ENCODE measurements around the gene HSPB8.

HSPB8 gene

DNA sequence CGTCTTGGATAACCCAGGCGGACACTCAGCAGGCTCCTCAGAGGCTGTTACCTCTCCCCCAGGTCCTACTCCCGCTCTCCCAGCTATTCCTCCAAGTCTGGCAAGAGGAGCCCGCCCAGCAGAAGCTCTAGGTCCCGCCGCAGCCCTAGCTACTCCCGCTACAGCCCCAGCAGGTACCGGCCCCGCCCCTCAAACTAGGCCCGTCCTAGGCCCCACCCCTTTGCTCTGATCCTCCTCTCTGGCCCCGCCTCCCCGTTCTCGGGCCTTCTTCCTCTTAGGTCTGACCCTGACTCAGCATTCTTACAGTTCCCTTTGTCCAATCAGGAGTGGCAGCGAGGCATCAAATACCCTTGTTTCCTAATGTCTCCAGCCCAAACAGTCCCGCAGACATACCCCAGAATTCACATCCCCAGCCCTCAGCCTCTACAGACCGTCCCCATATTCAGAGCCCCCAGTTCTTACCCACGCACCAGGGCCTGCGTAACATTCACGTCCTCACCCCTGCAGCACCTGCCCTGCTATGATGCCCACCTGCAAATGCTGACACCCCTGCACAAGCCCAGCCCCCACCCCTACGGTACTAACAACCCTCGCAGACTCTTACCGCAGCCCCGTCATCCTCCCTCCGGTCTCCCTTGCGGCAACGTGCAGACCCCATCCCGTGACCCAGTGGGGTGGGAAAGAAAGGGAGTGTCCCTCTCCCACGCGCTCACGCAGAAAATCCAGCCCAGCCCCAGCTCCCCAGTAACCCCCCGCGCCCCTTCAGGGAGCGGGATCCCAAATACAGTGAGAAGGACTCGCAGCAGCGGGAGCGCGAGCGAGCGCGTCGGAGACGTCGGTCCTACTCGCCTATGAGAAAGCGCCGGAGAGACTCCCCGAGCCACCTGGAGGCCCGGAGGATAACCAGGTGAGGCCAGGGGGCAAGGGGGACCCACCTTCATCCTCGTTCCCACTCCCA is 25.0 kb upstream of the HSPB8 start:
- peak; percentile 36 for DNase-seq
- in situ Hi-C loops (cut with HindIII; ENCODE audit: low pct_ligation_motif_present, low sequenced_read_pairs): no loop called here
- Histone ChIP-seq H3K27me3 (replicated peaks) (no peaks in the 10 kb centered on the region), H3K36me3 (replicated peaks) (no peaks in the 10 kb centered on the region), H3K27ac (no peak overlapping the region), H3K4me3 (ENCODE audit: low read depth, low read length) (peak overlapping the region; percentile 17)
- TF ChIP-seq, protein P1, sequence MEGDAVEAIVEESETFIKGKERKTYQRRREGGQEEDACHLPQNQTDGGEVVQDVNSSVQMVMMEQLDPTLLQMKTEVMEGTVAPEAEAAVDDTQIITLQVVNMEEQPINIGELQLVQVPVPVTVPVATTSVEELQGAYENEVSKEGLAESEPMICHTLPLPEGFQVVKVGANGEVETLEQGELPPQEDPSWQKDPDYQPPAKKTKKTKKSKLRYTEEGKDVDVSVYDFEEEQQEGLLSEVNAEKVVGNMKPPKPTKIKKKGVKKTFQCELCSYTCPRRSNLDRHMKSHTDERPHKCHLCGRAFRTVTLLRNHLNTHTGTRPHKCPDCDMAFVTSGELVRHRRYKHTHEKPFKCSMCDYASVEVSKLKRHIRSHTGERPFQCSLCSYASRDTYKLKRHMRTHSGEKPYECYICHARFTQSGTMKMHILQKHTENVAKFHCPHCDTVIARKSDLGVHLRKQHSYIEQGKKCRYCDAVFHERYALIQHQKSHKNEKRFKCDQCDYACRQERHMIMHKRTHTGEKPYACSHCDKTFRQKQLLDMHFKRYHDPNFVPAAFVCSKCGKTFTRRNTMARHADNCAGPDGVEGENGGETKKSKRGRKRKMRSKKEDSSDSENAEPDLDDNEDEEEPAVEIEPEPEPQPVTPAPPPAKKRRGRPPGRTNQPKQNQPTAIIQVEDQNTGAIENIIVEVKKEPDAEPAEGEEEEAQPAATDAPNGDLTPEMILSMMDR (IDR thresholded peaks at IDR 0.05; ENCODE audit: low read depth, low read length, missing control alignments): no peak

DNA sequence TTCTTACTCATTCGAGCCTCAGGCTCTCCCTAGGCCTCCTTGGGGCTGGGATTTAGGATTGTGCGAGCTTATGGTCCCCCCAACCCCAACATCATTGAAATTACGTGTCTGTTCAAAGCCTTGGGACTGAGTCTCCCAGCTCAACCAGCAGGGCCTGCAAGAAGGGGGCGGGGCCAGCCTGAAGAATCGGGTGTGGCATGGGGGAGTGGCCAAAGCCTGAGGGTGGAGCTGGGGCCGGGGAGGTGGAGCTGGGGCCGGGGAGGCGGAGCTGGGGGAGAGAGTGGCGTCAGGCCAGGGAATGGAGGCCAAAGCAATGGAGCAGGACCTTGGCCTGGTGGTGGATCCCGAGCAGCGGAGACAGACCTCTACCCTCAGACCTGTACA is 24.3 kb upstream of the HSPB8 start:
- no peaks in the 10 kb centered on the region for H3K27me3 ChIP-seq (replicated peaks)
- no peak overlapping the region for H3K4me3 ChIP-seq (ENCODE audit: low read depth, low read length)
- TF ChIP-seq, protein P1 (IDR thresholded peaks at IDR 0.05; ENCODE audit: low read depth, low read length, missing control alignments): no peak
- no peak overlapping the region for H3K27ac ChIP-seq
- DNase-seq: no peak
- in situ Hi-C loops (cut with HindIII; ENCODE audit: low pct_ligation_motif_present, low sequenced_read_pairs): no loop called here
- H3K36me3 ChIP-seq (replicated peaks): no peaks in the 10 kb centered on the region

DNA sequence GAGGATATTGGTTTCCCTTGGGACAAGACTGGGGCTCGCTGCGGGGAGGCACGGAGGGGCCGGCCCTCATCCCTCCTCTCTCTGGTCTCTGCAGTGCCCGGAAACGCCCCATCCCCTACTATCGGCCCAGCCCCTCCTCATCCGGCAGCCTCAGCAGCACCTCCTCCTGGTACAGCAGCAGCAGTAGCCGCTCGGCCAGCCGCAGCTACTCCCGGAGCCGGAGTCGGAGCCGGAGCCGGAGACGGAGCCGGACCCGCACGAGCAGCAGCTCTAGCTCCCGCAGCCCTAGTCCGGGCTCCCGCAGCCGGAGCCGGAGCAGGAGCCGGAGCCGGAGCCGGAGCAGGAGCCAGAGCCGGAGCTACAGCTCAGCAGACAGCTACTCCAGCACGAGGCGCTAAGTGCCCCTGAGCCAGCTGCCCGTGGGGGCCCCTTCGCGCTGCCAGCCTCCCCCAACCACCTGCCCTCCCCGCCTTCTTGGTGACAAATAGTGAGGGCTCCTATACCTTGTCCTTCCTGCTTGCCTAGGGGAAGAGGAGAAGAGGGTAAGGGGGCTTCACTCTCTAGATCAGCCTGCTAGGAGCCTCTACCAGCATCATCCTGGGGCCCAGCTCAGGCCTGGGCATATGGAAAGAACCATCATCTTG is 22.2 kb upstream of the HSPB8 start:
- no peak overlapping the region for H3K4me3 ChIP-seq (ENCODE audit: low read depth, low read length)
- no peak for DNase-seq
- H3K27me3 ChIP-seq (replicated peaks): no peaks in the 10 kb centered on the region
- H3K27ac ChIP-seq: no peak overlapping the region
- in situ Hi-C loops (cut with HindIII; ENCODE audit: low pct_ligation_motif_present, low sequenced_read_pairs): no loop called here
- TF ChIP-seq, protein P1 (IDR thresholded peaks at IDR 0.05; ENCODE audit: low read depth, low read length, missing control alignments): peak; percentile 18
- H3K36me3 ChIP-seq (replicated peaks): no peaks in the 10 kb centered on the region

DNA sequence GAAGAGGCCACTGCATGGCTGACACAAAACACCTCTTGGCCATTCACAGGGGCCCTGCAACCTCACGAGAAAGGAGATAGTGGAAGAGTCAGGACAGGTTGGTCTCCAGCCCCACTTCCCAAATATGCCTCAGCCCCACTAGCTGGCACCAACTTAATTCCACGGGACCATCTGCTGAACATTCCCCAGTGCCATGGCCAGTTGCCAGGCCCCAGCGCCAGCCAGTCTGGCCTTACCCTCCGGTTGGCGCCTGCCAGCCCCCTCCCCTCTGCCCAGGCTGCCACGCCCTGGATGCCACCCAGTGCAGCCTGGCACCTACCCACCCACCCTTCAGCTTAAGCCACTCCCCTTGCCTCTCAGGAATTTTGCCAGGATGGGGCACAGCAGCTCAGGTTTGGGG is 21.2 kb upstream of the HSPB8 start:
- H3K36me3 ChIP-seq (replicated peaks): no peaks in the 10 kb centered on the region
- no peak overlapping the region for H3K27ac ChIP-seq
- H3K4me3 ChIP-seq (ENCODE audit: low read depth, low read length): no peak overlapping the region
- H3K27me3 ChIP-seq (replicated peaks): no peaks in the 10 kb centered on the region
- in situ Hi-C loops (cut with HindIII; ENCODE audit: low pct_ligation_motif_present, low sequenced_read_pairs): no loop called here
- DNase-seq: no peak
- TF ChIP-seq, protein P1 (IDR thresholded peaks at IDR 0.05; ENCODE audit: low read depth, low read length, missing control alignments): no peak

DNA sequence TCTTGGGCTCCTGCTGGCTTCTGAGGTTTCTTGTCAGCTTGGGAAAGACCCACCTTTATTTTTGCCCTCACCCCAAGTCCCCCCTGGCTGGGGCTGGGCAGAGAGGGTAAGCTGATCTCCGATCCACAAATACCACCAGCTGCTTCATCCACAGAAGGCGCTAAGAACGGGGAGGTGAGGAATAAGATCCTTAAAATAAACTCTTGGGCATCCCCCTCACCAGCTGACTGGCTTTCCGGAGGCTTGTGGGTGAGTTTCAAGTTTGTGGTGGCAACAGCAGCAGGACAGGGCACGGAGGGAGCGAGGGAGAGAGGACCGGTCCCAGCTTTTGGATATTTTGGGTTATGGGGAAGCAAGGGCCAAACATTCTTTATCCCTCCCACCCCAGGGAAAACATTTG is 20.8 kb upstream of the HSPB8 start:
- H3K27ac ChIP-seq: no peak overlapping the region
- no peaks in the 10 kb centered on the region for H3K27me3 ChIP-seq (replicated peaks)
- TF ChIP-seq, protein P1 (IDR thresholded peaks at IDR 0.05; ENCODE audit: low read depth, low read length, missing control alignments): no peak
- DNase-seq: no peak
- no peaks in the 10 kb centered on the region for H3K36me3 ChIP-seq (replicated peaks)
- in situ Hi-C loops (cut with HindIII; ENCODE audit: low pct_ligation_motif_present, low sequenced_read_pairs): no loop called here
- H3K4me3 ChIP-seq (ENCODE audit: low read depth, low read length): no peak overlapping the region

Measured in brain microvascular endothelial cell (primary cell).